Stimulated activated CD4-positive, alpha-beta T cell treated with anti-CD3 and anti-CD28 coated beads, Interleukin-15, amount 100 ng/mL, for 24 hours (primary cell): ENCODE results near the gene ZNF326.
"Not testable (repeated sequence)": the region's sequence is repeated elsewhere in the genome, so short reads cannot be mapped to it uniquely, and the experiment has no call there.

ENCODE experiments used
- DNase-seq: peaks from one replicate; pipeline ENCODE4 v3.0.0-alpha.2; 2020

ZNF326 gene

DNA sequence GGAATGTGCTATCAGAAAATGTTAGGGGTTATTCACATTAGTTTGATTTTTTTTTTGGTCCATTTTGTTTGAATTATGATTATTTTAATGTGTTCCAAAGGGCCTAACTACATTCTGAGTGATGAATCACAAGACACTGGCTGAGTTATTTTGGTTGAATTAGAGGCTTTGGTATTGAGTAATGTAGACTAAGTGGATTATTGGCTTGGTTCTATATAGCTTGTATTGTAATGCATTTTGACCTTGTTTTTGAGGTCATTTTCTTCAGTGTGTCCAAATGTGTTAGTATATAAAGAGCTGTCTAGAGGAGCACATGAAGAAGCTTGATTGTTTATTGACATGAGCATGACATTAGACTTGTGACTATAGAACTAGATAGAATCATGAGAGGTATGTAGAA, 3.4 kb downstream of the ZNF326 start:
- no peak for DNase-seq

- no peak for DNase-seq
Observed at GRCh38 chr1:89999208-89999607, 4.3 kb downstream of the ZNF326 start.

- DNase-seq = no peak
Observed at GRCh38 chr1:89999628-90000027, 4.7 kb downstream of the ZNF326 start.

DNA sequence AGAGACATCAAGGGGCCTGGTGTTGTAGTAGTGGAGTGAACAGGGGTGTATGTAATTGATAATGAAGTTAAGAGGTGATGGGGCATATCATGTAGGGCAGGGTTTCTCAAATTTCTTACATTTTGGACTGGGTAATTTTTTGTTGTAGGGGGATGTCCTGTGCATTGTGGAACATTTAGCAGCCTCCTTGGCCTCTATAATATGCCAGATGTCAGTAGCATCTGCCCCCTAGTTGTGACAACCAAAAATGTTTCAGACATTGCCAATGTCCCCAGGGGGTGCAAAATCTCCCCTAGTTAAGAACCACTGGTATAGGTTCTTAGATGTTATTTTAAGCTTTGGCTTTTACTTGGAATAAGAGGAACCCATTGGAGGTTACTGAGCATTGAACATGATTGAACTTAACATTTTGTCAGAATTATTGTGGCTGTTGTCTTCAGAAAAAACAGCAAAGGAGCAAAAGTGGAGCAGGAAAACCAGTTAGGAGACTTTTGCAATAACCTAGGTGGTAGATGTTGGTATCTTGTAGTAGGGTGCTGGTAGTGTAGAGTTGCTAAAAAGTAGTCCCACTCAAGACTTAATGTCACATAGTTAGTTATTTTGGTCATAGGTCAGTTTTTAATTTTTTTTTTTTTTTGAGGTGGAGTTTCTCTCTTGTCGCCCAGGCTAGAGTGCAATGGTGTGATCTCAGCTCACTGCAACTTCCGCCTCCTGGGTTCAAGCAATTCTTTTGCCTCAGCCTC, 6.2 kb downstream of the ZNF326 start:
- no peak for DNase-seq

DNA sequence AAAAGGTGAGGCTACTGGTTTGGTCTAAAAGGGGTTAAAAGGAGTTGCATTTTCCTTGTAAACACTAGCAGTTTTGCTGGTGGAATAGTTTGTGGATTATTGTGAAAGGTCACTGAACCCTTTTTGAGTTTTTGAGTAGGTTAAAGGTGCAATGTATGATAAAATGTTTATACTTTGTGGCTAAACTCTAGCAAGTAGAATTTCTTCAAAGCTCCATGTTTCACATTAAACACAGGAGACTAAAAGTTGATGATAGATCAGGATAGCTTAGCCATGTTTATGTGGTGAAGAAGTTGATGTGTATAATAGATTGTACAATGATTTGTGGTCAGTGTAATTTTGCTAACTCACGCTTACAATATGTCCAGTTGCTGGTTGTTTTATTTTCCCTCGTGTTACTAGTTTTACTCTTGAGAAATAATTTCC, 13.1 kb downstream of the ZNF326 start:
- DNase-seq = no peak

GRCh38 chr1:90012300-90012699, 17.4 kb downstream of the ZNF326 start:
- no peak for DNase-seq

DNA sequence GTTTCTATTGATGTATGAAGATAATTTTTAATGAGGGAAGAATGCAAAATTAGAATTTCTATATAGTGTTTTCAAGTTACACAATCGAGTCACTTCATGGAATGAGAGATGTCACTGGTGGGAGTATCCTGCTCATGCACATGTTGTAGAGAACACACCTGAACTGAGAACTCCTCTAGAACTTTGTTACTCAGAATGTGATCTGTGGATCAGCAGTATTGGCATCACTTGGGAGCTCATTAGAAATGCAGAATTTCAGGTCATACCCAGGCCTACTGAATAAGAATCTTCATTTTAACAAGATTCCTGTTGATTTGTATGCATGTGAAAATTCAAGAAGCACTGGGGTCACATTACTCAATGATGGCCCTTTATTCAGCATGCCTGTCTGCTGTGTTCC, 28.8 kb downstream of the ZNF326 start:
- DNase-seq = no peak

- no peak for DNase-seq
Observed at GRCh38 chr1:90027281-90027680, 32.4 kb downstream of the ZNF326 start.

- DNase-seq = no peak
Observed at GRCh38 chr1:90039652-90040051, 44.7 kb downstream of the ZNF326 start.

DNA sequence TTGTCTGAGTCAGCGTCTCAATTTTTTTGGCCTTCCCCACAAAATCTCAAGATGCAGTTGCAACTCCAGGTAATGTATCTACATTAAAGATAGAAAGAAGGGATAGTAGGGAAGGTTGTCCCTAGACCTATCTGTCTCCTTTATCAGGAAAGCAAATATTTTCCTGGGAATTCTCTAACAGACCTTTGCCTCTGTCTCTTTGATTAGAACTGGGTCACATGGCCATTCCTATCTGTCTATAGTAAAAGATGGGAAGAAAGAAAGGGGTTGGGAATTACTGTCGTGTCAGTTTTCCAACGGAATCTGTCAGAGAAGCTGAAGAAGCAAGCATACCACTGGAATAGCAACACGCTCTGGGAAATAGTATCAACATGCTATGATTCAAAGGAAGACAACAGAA, 48.7 kb downstream of the ZNF326 start:
- no peak for DNase-seq

DNA sequence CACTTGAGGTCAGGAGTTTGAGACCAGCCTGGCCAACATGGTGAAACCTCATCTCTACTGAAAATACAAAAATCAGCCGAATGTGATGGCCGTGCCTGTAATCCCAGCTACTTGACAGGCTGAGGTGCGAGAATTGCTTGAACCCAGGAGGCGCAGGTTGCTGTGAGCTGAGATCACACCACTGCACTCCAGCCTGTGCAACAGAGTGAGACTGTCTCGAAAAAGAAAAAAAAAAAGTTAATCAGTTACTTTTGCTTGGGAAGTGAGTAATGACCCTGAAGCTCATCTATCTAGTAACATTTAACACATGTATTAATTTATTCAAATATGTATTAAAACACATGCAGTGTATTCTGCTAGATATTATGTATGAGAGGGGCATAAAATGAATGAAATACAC, 49.4 kb downstream of the ZNF326 start:
- no peak for DNase-seq

DNA sequence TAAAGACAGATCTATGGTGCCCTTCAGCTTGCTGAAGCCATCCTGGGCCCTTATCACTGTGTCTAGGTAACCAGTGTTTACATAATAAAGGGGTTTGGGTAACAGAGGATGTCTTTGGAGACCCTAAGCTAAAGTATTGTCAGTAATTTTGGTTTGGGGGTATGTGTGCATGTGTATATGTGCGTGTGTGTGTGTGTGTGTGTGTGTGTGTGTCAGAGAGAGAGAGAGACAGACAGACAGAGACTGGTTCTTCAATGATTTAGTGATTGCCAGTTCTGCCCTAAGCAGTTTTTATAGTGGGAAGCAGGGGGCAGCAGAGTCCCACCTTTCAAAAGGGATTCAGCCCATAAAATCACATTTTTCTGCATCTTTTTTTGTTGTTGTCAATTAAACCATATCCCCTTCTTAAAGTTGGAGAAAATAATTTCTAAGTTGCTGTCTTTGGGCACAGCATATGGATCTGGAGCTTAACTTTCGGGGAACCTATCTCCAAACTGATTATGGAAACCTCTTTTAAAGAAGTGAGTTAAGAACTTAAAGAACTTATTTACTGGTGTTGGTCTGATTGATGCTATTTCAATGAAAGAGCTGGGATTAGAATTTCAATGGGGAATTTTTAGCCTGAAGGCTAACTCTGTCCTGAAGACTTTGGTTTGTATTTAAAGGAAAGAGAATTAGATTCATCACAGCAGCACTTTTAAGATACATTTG, 51.1 kb downstream of the ZNF326 start:
- DNase-seq = peak; percentile 28

- no peak for DNase-seq
Observed at GRCh38 chr1:90046635-90047034, 51.7 kb downstream of the ZNF326 start.

DNA sequence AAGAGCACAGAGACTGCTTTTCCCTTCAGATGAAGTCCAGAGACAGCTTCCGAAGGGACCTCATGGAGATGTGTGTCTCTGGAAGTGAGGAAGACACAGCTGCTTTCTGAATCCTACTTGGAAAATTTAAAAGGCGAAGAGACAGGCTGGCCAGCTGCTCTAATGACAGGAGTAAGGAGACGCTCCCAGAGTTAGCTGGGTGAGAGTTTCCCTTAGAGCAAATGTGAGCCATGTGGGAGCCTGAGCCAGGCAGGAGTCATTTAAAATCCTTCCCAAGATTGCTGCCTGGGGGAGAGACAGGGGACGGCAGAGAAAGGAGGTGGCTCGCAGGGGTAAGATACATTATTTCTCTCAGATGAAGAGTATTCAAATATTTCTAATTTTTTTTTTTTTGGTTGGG, 53.1 kb downstream of the ZNF326 start:
- DNase-seq = no peak

DNA sequence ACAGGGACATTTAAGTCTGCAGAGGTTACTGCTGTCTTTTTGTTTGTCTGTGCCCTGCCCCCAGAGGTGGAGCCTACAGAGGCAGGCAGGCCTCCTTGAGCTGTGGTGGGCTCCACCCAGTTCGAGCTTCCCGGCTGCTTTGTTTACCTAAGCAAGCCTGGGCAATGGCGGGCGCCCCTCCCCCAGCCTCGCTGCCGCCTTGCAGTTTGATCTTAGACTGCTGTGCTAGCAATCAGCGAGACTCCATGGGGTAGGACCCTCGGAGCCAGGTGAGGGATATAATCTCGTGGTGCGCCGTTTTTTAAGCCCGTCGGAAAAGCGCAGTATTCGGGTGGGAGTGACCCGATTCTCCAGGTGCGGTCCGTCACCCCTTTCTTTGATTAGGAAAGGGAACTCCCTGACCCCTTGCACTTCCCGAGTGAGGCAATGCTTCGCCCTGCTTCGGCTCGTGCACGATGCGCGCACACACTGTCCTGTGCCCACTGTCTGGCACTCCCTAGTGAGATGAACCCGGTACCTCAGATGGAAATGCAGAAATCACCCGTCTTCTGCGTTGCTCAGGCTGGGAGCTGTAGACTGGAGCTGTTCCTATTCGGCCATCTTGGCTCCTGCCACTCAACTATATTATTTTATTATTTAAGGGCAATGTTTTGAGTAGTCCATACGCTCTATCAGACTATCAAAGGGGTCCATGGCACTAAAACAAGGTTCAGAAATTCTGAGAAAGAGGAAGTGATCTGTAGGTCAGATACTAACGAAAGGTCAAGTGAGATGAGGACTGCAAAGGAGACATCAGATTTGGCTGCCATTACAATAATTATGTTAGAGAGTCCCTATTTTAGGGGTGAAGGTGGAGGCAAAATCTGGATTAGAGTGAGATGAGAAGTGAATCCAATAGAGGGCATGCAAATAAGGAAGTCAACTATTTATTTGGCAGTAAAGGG, 68.1 kb downstream of the ZNF326 start:
- not testable (repeated sequence) for DNase-seq

- not testable (repeated sequence) for DNase-seq
Observed at GRCh38 chr1:90064109-90064508, 69.2 kb downstream of the ZNF326 start.

DNA sequence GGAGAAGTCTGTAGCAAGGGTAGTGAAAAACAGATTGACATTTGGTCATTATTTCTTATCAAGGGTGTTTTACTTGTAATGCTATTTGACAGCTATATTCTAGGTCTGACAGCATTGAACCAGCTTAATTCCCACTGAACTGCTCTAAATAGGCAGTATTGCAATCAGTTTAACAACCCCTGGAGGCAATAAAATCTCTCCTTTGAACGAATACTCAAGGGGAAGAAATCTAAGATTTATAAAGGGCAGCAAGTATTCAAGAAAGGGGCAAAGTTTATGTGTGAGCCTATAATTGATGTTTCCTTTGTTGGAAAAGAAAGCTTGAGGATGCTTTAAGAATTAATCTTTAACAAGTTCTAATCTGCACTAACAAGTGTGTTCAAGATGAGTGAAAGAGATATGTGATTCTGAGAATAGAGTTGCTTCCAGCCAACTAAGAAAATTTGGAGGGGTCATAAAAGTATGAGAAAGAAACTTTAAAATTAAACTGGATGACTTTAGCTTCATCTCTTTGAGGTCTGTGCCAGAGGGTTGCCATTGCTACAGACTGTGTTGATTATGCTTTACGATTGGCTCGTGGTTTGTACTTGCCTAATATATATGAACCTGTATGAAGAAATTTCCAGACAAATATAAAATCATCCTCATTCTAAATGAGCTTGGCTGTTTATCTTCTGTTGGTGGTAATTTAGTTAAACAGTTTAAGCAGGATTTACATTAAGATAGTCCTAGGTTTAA, 72.5 kb downstream of the ZNF326 start:
- no peak for DNase-seq

DNA sequence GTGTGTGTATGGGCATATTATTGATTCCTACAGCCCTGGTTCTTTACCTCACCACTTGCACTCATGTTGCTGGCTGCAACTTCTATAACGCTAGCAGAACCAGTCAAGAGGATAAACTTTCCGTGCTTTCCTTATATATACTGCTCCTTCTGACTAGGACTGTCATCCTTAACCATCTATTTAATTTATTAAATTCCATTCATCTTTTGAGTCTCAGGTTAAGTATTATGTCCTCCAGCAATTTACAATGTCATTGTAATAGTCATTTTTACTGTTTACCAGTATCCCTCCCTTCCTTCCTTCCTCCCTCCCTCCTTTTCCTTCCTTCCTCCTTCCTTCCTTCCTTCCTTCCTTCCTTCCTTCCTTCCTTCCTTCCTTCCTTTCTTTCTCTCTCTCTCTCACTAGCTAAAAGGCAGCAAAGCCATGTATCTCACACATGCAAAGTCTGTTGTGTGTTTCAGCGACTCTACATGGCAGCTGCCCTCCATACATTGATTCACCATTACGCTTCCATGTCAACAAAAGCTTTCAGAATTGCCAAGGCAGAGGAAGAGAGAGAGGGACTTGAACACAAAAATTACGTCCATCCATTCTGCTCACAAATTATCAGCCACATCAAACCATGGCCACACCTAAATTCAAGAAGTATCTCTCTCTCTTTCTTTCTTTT, 73.8 kb downstream of the ZNF326 start:
- DNase-seq = no peak

- no peak for DNase-seq
Observed at GRCh38 chr1:90074137-90074536, 79.2 kb downstream of the ZNF326 start.

- DNase-seq = no peak
Observed at GRCh38 chr1:90074566-90074965, 79.7 kb downstream of the ZNF326 start.

GRCh38 chr1:90074970-90075391, 80.1 kb downstream of the ZNF326 start:
- DNase-seq = no peak

DNA sequence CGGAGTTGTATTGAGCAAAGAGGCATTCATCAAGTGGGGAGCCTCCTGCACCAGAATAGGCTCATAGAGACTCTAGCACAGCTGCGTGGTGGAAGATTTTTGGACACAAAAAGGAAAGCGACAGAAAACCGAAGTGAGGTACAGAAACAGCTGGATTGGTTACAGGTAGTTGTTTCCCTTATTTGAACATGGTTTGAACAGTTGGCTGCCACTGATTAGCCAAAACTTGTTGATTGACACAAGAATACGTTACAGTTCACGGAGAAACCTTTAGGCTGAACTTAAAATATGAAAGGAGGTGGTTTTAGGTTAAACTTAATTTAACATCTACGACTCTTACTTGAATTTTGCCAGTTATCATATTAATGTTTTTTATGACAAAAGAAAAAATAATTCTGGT, 89.1 kb downstream of the ZNF326 start:
- no peak for DNase-seq
